ENCODE results near the gene FGF14. TPM values are rescaled to one million over a fixed set of nuclear protein-coding genes. Genes with fewer than 3 reads are reported as not detected.

FGF14 gene
- total RNA-seq, 1 donor from 2014 or later: 1.4 TPM

DNA sequence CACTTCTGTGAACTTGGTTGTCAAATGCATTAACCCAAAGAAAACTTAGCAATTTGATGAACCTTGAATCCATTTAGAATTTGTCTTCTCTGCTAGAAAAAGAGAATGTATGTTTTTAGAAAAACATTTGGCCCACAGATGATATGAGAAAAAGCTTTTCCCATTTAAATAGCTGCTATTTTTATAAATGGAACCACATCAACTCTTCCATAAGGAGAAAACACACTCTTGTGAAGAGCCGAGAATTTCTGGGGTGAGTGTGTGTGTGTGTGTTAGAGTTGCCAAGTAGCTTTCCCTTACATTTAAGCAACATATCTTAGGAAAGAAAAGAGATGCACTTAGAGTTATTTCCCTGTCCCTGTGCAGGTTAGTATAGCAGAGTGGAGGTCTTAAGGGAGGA is 626.6 kb downstream of the FGF14 start:
- no peak for DNase-seq (ENCODE audit: low spot score)
- Histone ChIP-seq H3K36me3 (no peaks in the 10 kb centered on the region), H3K27me3 (no peaks in the 10 kb centered on the region), H2AFZ (replicated peaks) (no peak overlapping the region), H4K20me1 (ENCODE audit: low read depth) (no peaks in the 10 kb centered on the region), H3K4me1 (no peaks in the 10 kb centered on the region), H3K9me3 (ENCODE audit: low read depth) (no peaks in the 10 kb centered on the region), H3K4me2 (no peak overlapping the region), H3K9ac (no peak overlapping the region), H3F3A (ENCODE audit: low read depth) (no peaks in the 10 kb centered on the region), H3K27ac (no peak overlapping the region), H3K79me2 (ENCODE audit: low read depth) (no peaks in the 10 kb centered on the region), H3K4me3 (no peak overlapping the region)
- peaks cover 6% of the 10 kb centered on the region for H3K4me1 Mint-ChIP-seq
- H3K4me3 Mint-ChIP-seq: no peak overlapping the region
- H3K36me3 Mint-ChIP-seq: no peaks in the 10 kb centered on the region
- H3K27ac Mint-ChIP-seq: no peak overlapping the region
- no peaks in the 10 kb centered on the region for H3K9me3 Mint-ChIP-seq
- TF ChIP-seq EZH2 (IDR thresholded peaks at IDR 0.05) (no peak), CTCF (IDR thresholded peaks at IDR 0.05) (no peak), EZH2phosphoT487 (IDR thresholded peaks at IDR 0.05) (no peak)
- peaks cover 2% of the 10 kb centered on the region for H3K27me3 Mint-ChIP-seq (ENCODE audit: insufficient read depth, low read depth)

GRCh38 chr13:101774393-101774792 is 627.5 kb downstream of the FGF14 start:
- H3K9me3 Mint-ChIP-seq: no peaks in the 10 kb centered on the region
- no peaks in the 10 kb centered on the region for H4K20me1 ChIP-seq (ENCODE audit: low read depth)
- DNase-seq (ENCODE audit: low spot score): no peak
- H3K4me3 ChIP-seq: no peak overlapping the region
- no peaks in the 10 kb centered on the region for H3F3A ChIP-seq (ENCODE audit: low read depth)
- H3K27ac ChIP-seq: no peak overlapping the region
- H3K27me3 ChIP-seq: no peaks in the 10 kb centered on the region
- H3K27ac Mint-ChIP-seq: no peak overlapping the region
- no peaks in the 10 kb centered on the region for H3K4me1 ChIP-seq
- H3K27me3 Mint-ChIP-seq (ENCODE audit: insufficient read depth, low read depth): peaks cover 2% of the 10 kb centered on the region
- H3K9me3 ChIP-seq (ENCODE audit: low read depth): no peaks in the 10 kb centered on the region
- no peak overlapping the region for H3K4me3 Mint-ChIP-seq
- no peak overlapping the region for H3K4me2 ChIP-seq
- H3K79me2 ChIP-seq (ENCODE audit: low read depth): no peaks in the 10 kb centered on the region
- TF ChIP-seq EZH2phosphoT487 (IDR thresholded peaks at IDR 0.05) (no peak), CTCF (IDR thresholded peaks at IDR 0.05) (no peak)
- H3K36me3 ChIP-seq: no peaks in the 10 kb centered on the region
- H3K36me3 Mint-ChIP-seq: no peaks in the 10 kb centered on the region
- H2AFZ ChIP-seq (replicated peaks): no peak overlapping the region
- H3K9ac ChIP-seq: no peak overlapping the region
- peaks cover 6% of the 10 kb centered on the region for H3K4me1 Mint-ChIP-seq

- Mint-ChIP-seq H3K4me1 (peaks cover 6% of the 10 kb centered on the region), H3K9me3 (no peaks in the 10 kb centered on the region), H3K36me3 (no peaks in the 10 kb centered on the region), H3K27ac (no peak overlapping the region), H3K27me3 (ENCODE audit: insufficient read depth, low read depth) (peaks cover 2% of the 10 kb centered on the region), H3K4me3 (no peak overlapping the region)
- H3K79me2 ChIP-seq (ENCODE audit: low read depth): no peaks in the 10 kb centered on the region
- H2AFZ ChIP-seq (replicated peaks): no peak overlapping the region
- no peaks in the 10 kb centered on the region for H3K4me1 ChIP-seq
- no peak overlapping the region for H3K4me3 ChIP-seq
- H3K9me3 ChIP-seq (ENCODE audit: low read depth): no peaks in the 10 kb centered on the region
- no peaks in the 10 kb centered on the region for H3K27me3 ChIP-seq
- no peak overlapping the region for H3K4me2 ChIP-seq
- H3K27ac ChIP-seq: no peak overlapping the region
- no peaks in the 10 kb centered on the region for H4K20me1 ChIP-seq (ENCODE audit: low read depth)
- no peak overlapping the region for H3K9ac ChIP-seq
- TF ChIP-seq EZH2 (IDR thresholded peaks at IDR 0.05): no peak
- TF ChIP-seq CTCF (IDR thresholded peaks at IDR 0.05): no peak
- no peak for TF ChIP-seq EZH2phosphoT487 (IDR thresholded peaks at IDR 0.05)
- H3F3A ChIP-seq (ENCODE audit: low read depth): no peaks in the 10 kb centered on the region
- no peak for DNase-seq (ENCODE audit: low spot score)
- no peaks in the 10 kb centered on the region for H3K36me3 ChIP-seq
These were observed 628.8 kb downstream of the FGF14 start for GRCh38 chr13:101773062-101773461.

DNA sequence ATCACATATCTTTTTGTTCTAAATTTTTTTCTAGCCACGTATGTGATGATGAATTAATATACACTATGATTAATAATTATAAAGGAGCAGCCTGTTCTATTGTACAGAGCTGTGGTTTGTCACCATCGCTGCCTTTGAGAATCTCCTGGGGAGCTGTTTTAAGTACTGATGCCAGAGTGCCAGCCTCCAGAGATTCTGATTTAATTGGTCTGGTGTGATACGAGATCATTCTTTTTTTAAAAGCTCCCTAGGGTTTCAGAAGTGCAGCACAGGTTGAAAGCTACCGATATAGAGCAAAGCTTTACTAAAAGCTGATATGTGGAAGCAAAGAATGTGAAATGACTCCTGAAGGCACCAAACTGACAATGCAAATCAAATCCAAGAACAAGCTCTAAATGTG is 634.7 kb downstream of the FGF14 start:
- Mint-ChIP-seq H3K4me1 (no peaks in the 10 kb centered on the region), H3K36me3 (no peaks in the 10 kb centered on the region), H3K27ac (no peak overlapping the region), H3K27me3 (ENCODE audit: insufficient read depth, low read depth) (no peaks in the 10 kb centered on the region), H3K9me3 (peaks cover 2% of the 10 kb centered on the region), H3K4me3 (no peak overlapping the region)
- Histone ChIP-seq H3K4me3 (no peak overlapping the region), H3K9me3 (ENCODE audit: low read depth) (no peaks in the 10 kb centered on the region), H3K79me2 (ENCODE audit: low read depth) (no peaks in the 10 kb centered on the region), H3F3A (ENCODE audit: low read depth) (no peaks in the 10 kb centered on the region), H4K20me1 (ENCODE audit: low read depth) (no peaks in the 10 kb centered on the region), H3K9ac (no peak overlapping the region), H3K27me3 (no peaks in the 10 kb centered on the region), H3K27ac (no peak overlapping the region), H3K4me2 (no peak overlapping the region), H3K36me3 (no peaks in the 10 kb centered on the region), H2AFZ (replicated peaks) (no peak overlapping the region), H3K4me1 (no peaks in the 10 kb centered on the region)
- TF ChIP-seq EZH2 (IDR thresholded peaks at IDR 0.05): no peak
- TF ChIP-seq CTCF (IDR thresholded peaks at IDR 0.05): no peak
- no peak for TF ChIP-seq EZH2phosphoT487 (IDR thresholded peaks at IDR 0.05)
- DNase-seq (ENCODE audit: low spot score): no peak

All from neural progenitor cell (in vitro differentiated cells).